T-helper 17 cell (primary cell): ENCODE data around the gene ENPP1. TPM values are rescaled to one million over a fixed set of nuclear protein-coding genes. Genes with fewer than 3 reads are reported as not detected.
"Not testable (repeated sequence)": the region's sequence is repeated elsewhere in the genome, so short reads cannot be mapped to it uniquely, and the experiment has no call there.

Source experiments
- ATAC-seq: fragments of 150-1000 bp; cut with Tn5 transposase; 2 replicates; pipeline ENCODE4 v1.10.0; 2021; ENCODE audit warnings: mild to moderate bottlenecking, moderate library complexity
- DNase-seq, 3 donors: peaks; one replicate each; pipeline versions ENCODE4 v3.0.0 to v3.0.0-alpha.2; 2020 to 2021
- H3K9me3 ChIP-seq: one replicate; pipeline ENCODE4 v1.7.0; 2013; ENCODE audit warnings: low read length, mild to moderate bottlenecking; ENCODE audit not compliant: control insufficient read depth, poor library complexity, severe bottlenecking
- H3K27ac Mint-ChIP-seq: one replicate; pipeline ENCODE4 v1.8.0; 2022; ENCODE audit warnings: mild to moderate bottlenecking, moderate library complexity, mixed read lengths
- H3K27me3 Mint-ChIP-seq: one replicate; pipeline ENCODE4 v1.8.0; 2022; ENCODE audit warnings: mixed read lengths
- H3K36me3 Mint-ChIP-seq: one replicate; pipeline ENCODE4 v1.8.0; 2022; ENCODE audit warnings: low read depth, mixed read lengths
- H3K4me1 Mint-ChIP-seq: one replicate; pipeline ENCODE4 v1.8.0; 2022; ENCODE audit warnings: mild to moderate bottlenecking, mixed read lengths
- H3K4me3 Mint-ChIP-seq: one replicate; pipeline ENCODE4 v1.8.0; 2022; ENCODE audit warnings: mild to moderate bottlenecking, moderate library complexity, mixed read lengths
- total RNA-seq, 4 donors: library from RNA in 2 of 4; stranded (reverse) in 2 of 4; gene quantifications; one replicate each; pipeline ENCODE4 v1.2.3 and lab custom pipeline; 2022 to 2026

ENPP1 gene
- total RNA-seq, 2 donors from 2014 or later, result 1.7 to 2.1 TPM

GRCh38 chr6:131877999-131878789, 70.4 kb downstream of the ENPP1 start:
- Mint-ChIP-seq H3K4me3 (no peak overlapping the region), H3K27ac (no peak overlapping the region), H3K36me3 (no peaks in the 10 kb centered on the region), H3K27me3 (no peaks in the 10 kb centered on the region), H3K4me1 (peaks cover 3% of the 10 kb centered on the region)
- DNase-seq (no peak), ATAC-seq (no peak)
- no peaks in the 10 kb centered on the region for H3K9me3 ChIP-seq

GRCh38 chr6:131883016-131883415, 75.2 kb downstream of the ENPP1 start:
- no peak overlapping the region for H3K27ac Mint-ChIP-seq
- H3K4me1 Mint-ChIP-seq, result peaks cover 3% of the 10 kb centered on the region

GRCh38 chr6:131885237-131885636, 77.4 kb downstream of the ENPP1 start:
- peaks cover 3% of the 10 kb centered on the region for H3K4me1 Mint-ChIP-seq
- no peak overlapping the region for H3K4me3 Mint-ChIP-seq
- H3K9me3 ChIP-seq, result peaks cover 5% of the 10 kb centered on the region
- no peaks in the 10 kb centered on the region for H3K27me3 Mint-ChIP-seq
- DNase-seq (no peak), ATAC-seq (no peak)
- peaks cover 3% of the 10 kb centered on the region for H3K36me3 Mint-ChIP-seq
- H3K27ac Mint-ChIP-seq, result no peak overlapping the region

More at GRCh38 chr6:131883016-131883415, 75.2 kb downstream of the ENPP1 start:
- Mint-ChIP-seq H3K36me3 (no peaks in the 10 kb centered on the region), H3K27me3 (no peaks in the 10 kb centered on the region), H3K4me3 (no peak overlapping the region)
- H3K9me3 ChIP-seq, result peaks cover 5% of the 10 kb centered on the region
- DNase-seq (no peak), ATAC-seq (no peak)

GRCh38 chr6:131886517-131886916, 78.7 kb downstream of the ENPP1 start:
- no peaks in the 10 kb centered on the region for H3K4me1 Mint-ChIP-seq
- ATAC-seq (no peak), DNase-seq (no peak)
- H3K27me3 Mint-ChIP-seq, result no peaks in the 10 kb centered on the region
- peaks cover 5% of the 10 kb centered on the region for H3K9me3 ChIP-seq
- no peak overlapping the region for H3K27ac Mint-ChIP-seq
- H3K36me3 Mint-ChIP-seq, result peaks cover 3% of the 10 kb centered on the region
- H3K4me3 Mint-ChIP-seq, result no peak overlapping the region

GRCh38 chr6:131890091-131890490, 82.3 kb downstream of the ENPP1 start:
- Mint-ChIP-seq H3K27ac (no peak overlapping the region), H3K4me3 (no peak overlapping the region), H3K27me3 (peaks cover 6% of the 10 kb centered on the region), H3K36me3 (peaks cover 3% of the 10 kb centered on the region), H3K4me1 (peaks cover 4% of the 10 kb centered on the region)
- DNase-seq, result no peak
- ATAC-seq, result no peak
- H3K9me3 ChIP-seq, result peaks cover 5% of the 10 kb centered on the region

- peaks cover 7% of the 10 kb centered on the region for H3K27me3 Mint-ChIP-seq
- DNase-seq, result no peak
- H3K27ac Mint-ChIP-seq, result no peak overlapping the region
- H3K9me3 ChIP-seq, result no peaks in the 10 kb centered on the region
- H3K4me1 Mint-ChIP-seq, result peaks cover 5% of the 10 kb centered on the region
- no peak overlapping the region for H3K4me3 Mint-ChIP-seq
- H3K36me3 Mint-ChIP-seq, result peaks cover 3% of the 10 kb centered on the region
- ATAC-seq, result no peak
These were observed 85.4 kb downstream of the ENPP1 start for GRCh38 chr6:131893198-131893597.

GRCh38 chr6:131894493-131895424, 86.9 kb downstream of the ENPP1 start:
- H3K36me3 Mint-ChIP-seq, result no peaks in the 10 kb centered on the region
- DNase-seq, result no peak
- H3K9me3 ChIP-seq, result no peaks in the 10 kb centered on the region
- ATAC-seq, result no peak
- H3K4me3 Mint-ChIP-seq, result no peak overlapping the region
- H3K27me3 Mint-ChIP-seq, result peaks cover 7% of the 10 kb centered on the region
- H3K4me1 Mint-ChIP-seq, result peaks cover 5% of the 10 kb centered on the region
- peak overlapping the region; percentile 43 for H3K27ac Mint-ChIP-seq

- Mint-ChIP-seq H3K36me3 (no peaks in the 10 kb centered on the region), H3K4me1 (peaks cover 8% of the 10 kb centered on the region), H3K27me3 (peaks cover 7% of the 10 kb centered on the region), H3K27ac (no peak overlapping the region), H3K4me3 (no peak overlapping the region)
- no peak for DNase-seq
- ATAC-seq, result no peak
- no peaks in the 10 kb centered on the region for H3K9me3 ChIP-seq
These were observed 89.2 kb downstream of the ENPP1 start for GRCh38 chr6:131897050-131897435.

GRCh38 chr6:131897621-131898020, 89.8 kb downstream of the ENPP1 start:
- H3K36me3 Mint-ChIP-seq, result peaks cover 1% of the 10 kb centered on the region
- H3K4me1 Mint-ChIP-seq, result peaks cover 8% of the 10 kb centered on the region
- H3K27ac Mint-ChIP-seq, result no peak overlapping the region
- peaks cover 10% of the 10 kb centered on the region for H3K27me3 Mint-ChIP-seq
- no peaks in the 10 kb centered on the region for H3K9me3 ChIP-seq
- DNase-seq (no peak), ATAC-seq (no peak)
- no peak overlapping the region for H3K4me3 Mint-ChIP-seq

GRCh38 chr6:131898718-131899117, 90.9 kb downstream of the ENPP1 start:
- peaks cover 8% of the 10 kb centered on the region for H3K4me1 Mint-ChIP-seq
- no peak overlapping the region for H3K4me3 Mint-ChIP-seq

GRCh38 chr6:131900231-131900630, 92.4 kb downstream of the ENPP1 start:
- H3K36me3 Mint-ChIP-seq, result peaks cover 6% of the 10 kb centered on the region
- ATAC-seq (no peak), DNase-seq (no peak)
- H3K4me1 Mint-ChIP-seq, result peaks cover 3% of the 10 kb centered on the region
- no peaks in the 10 kb centered on the region for H3K9me3 ChIP-seq
- peaks cover 25% of the 10 kb centered on the region for H3K27me3 Mint-ChIP-seq
- no peak overlapping the region for H3K4me3 Mint-ChIP-seq
- H3K27ac Mint-ChIP-seq, result no peak overlapping the region

More at GRCh38 chr6:131898718-131899117, 90.9 kb downstream of the ENPP1 start:
- H3K9me3 ChIP-seq, result no peaks in the 10 kb centered on the region
- ATAC-seq (no peak), DNase-seq (no peak)
- no peak overlapping the region for H3K27ac Mint-ChIP-seq
- H3K27me3 Mint-ChIP-seq, result peaks cover 17% of the 10 kb centered on the region
- peaks cover 6% of the 10 kb centered on the region for H3K36me3 Mint-ChIP-seq

GRCh38 chr6:131901326-131901873, 93.6 kb downstream of the ENPP1 start:
- not testable (repeated sequence) for DNase-seq, H3K4me1 Mint-ChIP-seq, H3K27ac Mint-ChIP-seq, ATAC-seq, H3K4me3 Mint-ChIP-seq, H3K36me3 Mint-ChIP-seq, H3K9me3 ChIP-seq
- H3K27me3 Mint-ChIP-seq, result peaks cover 25% of the 10 kb centered on the region

GRCh38 chr6:131903734-131904133, 95.9 kb downstream of the ENPP1 start:
- DNase-seq, H3K27ac Mint-ChIP-seq, H3K4me1 Mint-ChIP-seq, H3K36me3 Mint-ChIP-seq, ATAC-seq, H3K4me3 Mint-ChIP-seq, H3K9me3 ChIP-seq: not testable (repeated sequence)
- H3K27me3 Mint-ChIP-seq, result peaks cover 32% of the 10 kb centered on the region
